Colonic mucosa (tissue), 4 donors: Measurements from ENCODE around the gene VENTX. TPM values are rescaled to one million over a fixed set of nuclear protein-coding genes. Genes with fewer than 3 reads are reported as not detected.
"Not testable (repeated sequence)": the region's sequence is repeated elsewhere in the genome, so short reads cannot be mapped to it uniquely, and the experiment has no call there.

Experiments used
- DNase-seq: peaks from one replicate; pipeline ENCODE4 v3.0.0-alpha.2; 2020
- H3K27ac ChIP-seq: fragments of 200-600 bp; one replicate; pipeline ENCODE4 v1.8.0; 2021
- H3K27me3 ChIP-seq: fragments of 200-600 bp; one replicate; pipeline ENCODE4 v1.8.0; 2021
- H3K36me3 ChIP-seq: fragments of 200-600 bp; one replicate; pipeline ENCODE4 v1.8.0; 2021
- H3K4me1 ChIP-seq: fragments of 200-600 bp; one replicate; pipeline ENCODE4 v1.8.0; 2021; ENCODE audit warnings: mild to moderate bottlenecking
- H3K4me3 ChIP-seq: fragments of 200-600 bp; one replicate; pipeline ENCODE4 v1.8.0; 2021
- H3K9ac ChIP-seq, 2 donors: one replicate each; pipeline ENCODE4 v1.7.0; 2013; ENCODE audit warnings: control low read depth in 2 of 2, low read depth in 2 of 2, low read length in 2 of 2
- H3K9me3 ChIP-seq: fragments of 200-600 bp; one replicate; pipeline ENCODE4 v1.8.0; 2021
- CTCF ChIP-seq: fragments of 200-600 bp; IDR thresholded peaks from one replicate; pipeline ENCODE4 v1.8.0; 2022; ENCODE audit warnings: antibody characterized with exemption, mild to moderate bottlenecking
- intact Hi-C: fragments of 100-400 bp; cut with DNase I; formaldehyde crosslinking; loops from one replicate; pipeline ENCODE4 v1.14.1; 2022
- total RNA-seq, 2 donors: library from RNA; stranded (reverse); fragmentation: NEBNext Ultra II Directional in 1 of 2; extraction: Animal tissue kit (Norgen Biotek cat#: 25700) in 1 of 2; gene quantifications; one replicate each; pipeline ENCODE4 v1.2.1, GENCODE V29; 2021
- donor health status: healthy.
- donor health status: DM: no; HTN: no; CAD: no.
- donor health status: DM: no; HTN: no; CAD: no.

Gene VENTX
- total RNA-seq, 2 donors from 2014 or later: 0.15 to 0.24 TPM

GRCh38 chr10:133231244-133231945 is 6.3 kb upstream of the VENTX start:
- intact Hi-C loops: no loop called here
- no peaks in the 10 kb centered on the region for H3K4me1 ChIP-seq
- H3K9ac ChIP-seq: no peak overlapping the region
- DNase-seq: no peak
- H3K4me3 ChIP-seq: no peak overlapping the region
- H3K27me3 ChIP-seq: peaks cover 50% of the 10 kb centered on the region
- no peaks in the 10 kb centered on the region for H3K36me3 ChIP-seq
- TF ChIP-seq CTCF: no peak
- no peaks in the 10 kb centered on the region for H3K9me3 ChIP-seq
- H3K27ac ChIP-seq: no peak overlapping the region

GRCh38 chr10:133231946-133232574 is 5.6 kb upstream of the VENTX start:
- H3K36me3 ChIP-seq: no peaks in the 10 kb centered on the region
- no peak overlapping the region for H3K4me3 ChIP-seq
- no peak for DNase-seq
- H3K27ac ChIP-seq: no peak overlapping the region
- no peaks in the 10 kb centered on the region for H3K9me3 ChIP-seq
- H3K27me3 ChIP-seq: peaks cover 54% of the 10 kb centered on the region
- H3K4me1 ChIP-seq: no peaks in the 10 kb centered on the region
- intact Hi-C loops: no loop called here
- TF ChIP-seq CTCF: no peak
- H3K9ac ChIP-seq: no peak overlapping the region

GRCh38 chr10:133234796-133235195 is 2.9 kb upstream of the VENTX start:
- H3K27me3 ChIP-seq: peaks cover 49% of the 10 kb centered on the region

GRCh38 chr10:133235265-133235855 is 2.3 kb upstream of the VENTX start:
- Histone ChIP-seq H3K27ac (no peak overlapping the region), H3K4me1 (no peaks in the 10 kb centered on the region), H3K4me3 (no peak overlapping the region), H3K36me3 (no peaks in the 10 kb centered on the region), H3K9me3 (no peaks in the 10 kb centered on the region), H3K9ac (no peak overlapping the region), H3K27me3 (peaks cover 45% of the 10 kb centered on the region)
- no peak for DNase-seq
- TF ChIP-seq CTCF: no peak
- intact Hi-C loops: no loop called here

More at GRCh38 chr10:133234796-133235195, 2.9 kb upstream of the VENTX start:
- H3K36me3 ChIP-seq, H3K9me3 ChIP-seq, H3K4me1 ChIP-seq, H3K27ac ChIP-seq, DNase-seq, intact Hi-C loops, H3K9ac ChIP-seq, H3K4me3 ChIP-seq: not testable (repeated sequence)

- H3K9ac ChIP-seq: no peak overlapping the region
- no peaks in the 10 kb centered on the region for H3K4me1 ChIP-seq
- no peaks in the 10 kb centered on the region for H3K9me3 ChIP-seq
- DNase-seq: no peak
- no peaks in the 10 kb centered on the region for H3K36me3 ChIP-seq
- TF ChIP-seq CTCF: no peak
- intact Hi-C loops: no loop called here
- no peak overlapping the region for H3K27ac ChIP-seq
- H3K4me3 ChIP-seq: no peak overlapping the region
- H3K27me3 ChIP-seq: peaks cover 40% of the 10 kb centered on the region
These were observed 1.7 kb upstream of the VENTX start for GRCh38 chr10:133235932-133236331.
